GM12864 (cell line): ENCODE results near the gene UBE2D1.

Experiments
- DNase-seq: peaks from one replicate; pipeline ENCODE4 v3.0.0-alpha.2; 2011; ENCODE audit warnings: low read depth
- H3K4me3 ChIP-seq: 2 replicates; pipeline ENCODE4 v1.5.1; 2011; ENCODE audit warnings: mild to moderate bottlenecking, low read depth, low read length, control low read depth
- TF ChIP-seq, protein P1 (sequence below): IDR thresholded peaks from 2 replicates; pipeline ENCODE4 v1.5.1; 2011; ENCODE audit warnings: low read depth, mild to moderate bottlenecking, moderate library complexity, low read length, control low read depth, inconsistent platforms; ENCODE audit errors: missing control alignments

Gene UBE2D1

DNA sequence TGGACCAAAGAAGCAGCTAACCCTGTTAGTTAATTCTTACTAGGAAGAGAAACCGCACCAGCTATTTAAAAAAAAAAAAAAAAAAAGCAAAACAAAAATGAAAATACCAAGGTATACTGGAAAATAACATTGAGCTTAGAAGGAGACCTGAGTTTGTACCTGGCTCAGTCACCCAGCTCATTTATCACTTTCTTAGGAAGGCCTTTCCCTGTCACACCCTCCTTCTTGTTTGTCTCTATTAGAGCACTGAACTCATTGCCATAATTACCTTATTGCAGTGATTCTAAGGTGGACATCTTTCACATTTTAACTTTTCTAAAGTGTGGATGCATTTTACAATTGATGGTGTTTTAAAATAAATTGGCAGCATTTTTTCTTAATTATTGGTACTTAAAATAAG is 24.1 kb downstream of the UBE2D1 start:
- no peak for DNase-seq
- no peak overlapping the region for H3K4me3 ChIP-seq
- TF ChIP-seq, protein P1, sequence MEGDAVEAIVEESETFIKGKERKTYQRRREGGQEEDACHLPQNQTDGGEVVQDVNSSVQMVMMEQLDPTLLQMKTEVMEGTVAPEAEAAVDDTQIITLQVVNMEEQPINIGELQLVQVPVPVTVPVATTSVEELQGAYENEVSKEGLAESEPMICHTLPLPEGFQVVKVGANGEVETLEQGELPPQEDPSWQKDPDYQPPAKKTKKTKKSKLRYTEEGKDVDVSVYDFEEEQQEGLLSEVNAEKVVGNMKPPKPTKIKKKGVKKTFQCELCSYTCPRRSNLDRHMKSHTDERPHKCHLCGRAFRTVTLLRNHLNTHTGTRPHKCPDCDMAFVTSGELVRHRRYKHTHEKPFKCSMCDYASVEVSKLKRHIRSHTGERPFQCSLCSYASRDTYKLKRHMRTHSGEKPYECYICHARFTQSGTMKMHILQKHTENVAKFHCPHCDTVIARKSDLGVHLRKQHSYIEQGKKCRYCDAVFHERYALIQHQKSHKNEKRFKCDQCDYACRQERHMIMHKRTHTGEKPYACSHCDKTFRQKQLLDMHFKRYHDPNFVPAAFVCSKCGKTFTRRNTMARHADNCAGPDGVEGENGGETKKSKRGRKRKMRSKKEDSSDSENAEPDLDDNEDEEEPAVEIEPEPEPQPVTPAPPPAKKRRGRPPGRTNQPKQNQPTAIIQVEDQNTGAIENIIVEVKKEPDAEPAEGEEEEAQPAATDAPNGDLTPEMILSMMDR, result no peak

DNA sequence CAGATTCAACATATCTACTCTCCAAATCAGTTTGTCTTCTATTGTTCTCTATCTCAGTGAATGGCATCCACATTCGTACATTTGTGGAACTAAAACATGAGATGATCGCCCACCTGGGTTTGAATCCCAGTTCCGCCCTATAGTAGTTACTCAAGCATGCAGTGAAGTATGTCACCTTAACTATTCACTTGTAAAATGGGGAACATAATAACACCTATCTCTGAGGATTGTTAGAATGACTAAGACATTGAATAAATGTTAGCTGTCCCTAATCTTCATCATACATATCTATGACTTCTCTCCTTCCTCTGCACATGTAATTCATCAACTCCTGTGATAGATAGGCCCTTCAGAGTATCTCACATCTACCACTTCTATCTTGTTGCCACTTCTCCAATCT is 24.7 kb downstream of the UBE2D1 start:
- TF ChIP-seq, protein P1, result no peak
- H3K4me3 ChIP-seq, result no peak overlapping the region
- no peak for DNase-seq

DNA sequence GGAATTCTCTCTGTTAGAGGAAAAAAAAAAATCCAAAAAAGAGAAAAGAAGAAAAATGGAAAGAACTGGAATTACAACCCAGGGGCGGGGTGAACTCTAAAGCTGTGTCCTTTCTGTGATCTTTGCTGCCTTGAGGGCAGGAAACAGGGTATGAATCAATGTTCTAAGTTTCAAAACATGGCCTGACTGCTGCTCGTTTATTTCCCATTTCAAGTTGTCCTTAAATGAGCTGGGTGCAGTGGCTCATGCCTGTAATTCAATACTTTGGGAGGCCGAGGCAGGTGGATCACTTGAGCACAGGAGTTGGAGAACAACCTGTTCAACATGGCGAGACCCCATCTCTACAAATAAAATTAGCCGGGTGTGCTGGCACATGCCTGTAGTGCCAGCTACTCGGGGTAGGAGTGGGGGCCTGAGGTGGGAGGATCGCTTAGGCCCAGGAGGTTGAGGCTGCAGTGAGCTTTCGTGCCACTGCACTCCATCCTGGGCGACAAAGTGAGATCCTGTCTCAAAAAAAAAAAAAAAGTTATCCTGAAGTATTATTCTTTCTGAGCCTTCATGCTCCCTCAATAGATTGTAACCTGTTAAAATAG is 25.7 kb downstream of the UBE2D1 start:
- no peak for DNase-seq
- TF ChIP-seq, protein P1, result no peak
- no peak overlapping the region for H3K4me3 ChIP-seq

DNA sequence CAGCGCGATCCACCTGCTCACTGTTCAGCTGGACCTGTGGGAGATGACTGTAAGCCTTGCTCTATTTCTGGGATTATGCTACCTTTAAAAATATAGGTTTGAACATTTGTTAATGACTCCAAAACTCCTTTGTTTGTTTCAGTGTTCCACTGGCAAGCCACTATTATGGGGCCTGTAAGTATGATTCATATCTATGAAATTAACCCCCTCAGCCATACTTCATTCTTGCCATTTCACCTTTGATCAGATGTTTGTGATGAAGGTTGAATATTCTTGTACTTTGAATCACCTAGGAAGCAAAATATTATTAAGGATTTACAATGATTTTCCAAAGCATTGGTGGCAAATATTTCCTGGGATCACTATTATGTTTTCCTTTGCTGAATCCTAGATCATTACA is 26.5 kb downstream of the UBE2D1 start:
- no peak overlapping the region for H3K4me3 ChIP-seq
- TF ChIP-seq, protein P1, result no peak
- DNase-seq, result no peak

DNA sequence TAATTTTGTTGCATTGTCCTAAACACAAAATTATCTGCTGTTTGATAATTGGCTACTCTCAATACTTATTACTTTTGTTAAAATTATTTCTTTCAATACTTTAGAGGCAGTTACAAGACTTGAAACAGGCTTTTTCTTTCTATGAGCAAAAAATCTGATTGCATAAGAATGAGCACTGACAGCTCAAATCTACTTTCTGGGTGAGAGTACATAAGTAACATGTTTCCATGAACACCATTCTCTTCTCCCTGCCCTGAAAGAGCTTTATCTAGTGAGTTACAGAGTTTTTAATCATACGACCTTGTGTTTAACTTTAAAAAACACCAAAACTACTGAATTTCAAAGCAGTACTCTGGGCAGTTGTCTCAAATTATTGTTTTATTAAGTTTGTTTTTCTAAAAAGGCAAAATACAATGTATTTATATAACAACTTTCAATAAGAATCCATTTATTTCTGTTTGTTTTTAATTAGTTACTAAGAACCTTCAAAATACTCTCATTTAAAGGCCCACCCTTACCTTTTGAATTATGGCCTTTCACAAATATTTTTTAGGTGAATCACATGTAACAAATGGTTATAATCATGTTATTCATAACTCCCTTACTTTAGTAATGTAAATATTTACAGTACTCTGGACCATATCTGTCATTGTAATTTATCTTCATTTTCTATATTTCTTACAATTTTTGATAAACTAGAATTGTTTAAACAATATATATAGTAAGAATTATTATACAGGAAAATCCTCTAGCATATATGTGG is 27.4 kb downstream of the UBE2D1 start:
- DNase-seq, result no peak
- TF ChIP-seq, protein P1, result no peak
- no peak overlapping the region for H3K4me3 ChIP-seq

DNA sequence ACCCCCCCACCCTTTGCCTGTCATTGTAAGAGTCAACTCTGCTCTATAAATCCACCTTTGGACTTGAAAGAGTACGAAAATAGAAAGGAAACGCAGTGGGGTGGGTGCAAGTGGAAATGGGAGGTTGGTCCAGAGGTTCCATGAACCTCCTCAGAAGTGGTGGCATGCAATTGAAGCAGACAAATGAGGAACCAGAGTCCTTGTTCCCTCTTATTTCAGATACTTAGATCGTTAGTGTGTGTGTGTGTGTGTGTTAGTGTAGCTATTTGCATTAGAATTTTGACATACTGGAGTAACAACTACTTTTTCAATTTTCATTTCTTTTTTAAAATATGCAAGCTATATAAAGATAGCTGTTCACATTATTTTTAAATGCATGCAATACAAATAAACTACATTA is 32.3 kb downstream of the UBE2D1 start:
- H3K4me3 ChIP-seq, result no peak overlapping the region

More for the DNA sequence above, 32.3 kb downstream of the UBE2D1 start:
- no peak for DNase-seq
- TF ChIP-seq, protein P1, result no peak
